Neural cell (in vitro differentiated cells): ENCODE data around the gene SND1. TPM values are rescaled to one million over a fixed set of nuclear protein-coding genes. Genes with fewer than 3 reads are reported as not detected.

Source experiments
- H2AFZ ChIP-seq: fragments of 200-600, 300-800 bp; sonication (generic), shearing (Covaris generic); 2 replicates; pipeline ENCODE4 v1.6.0; 2014; ENCODE audit warnings: low read depth, mild to moderate bottlenecking, antibody characterized with exemption, low read length, moderate library complexity
- H3F3A ChIP-seq: fragments of 200-600 bp; shearing (Covaris generic); 2 replicates; pipeline ENCODE4 v1.6.1; 2016; ENCODE audit warnings: mild to moderate bottlenecking, moderate library complexity, mixed read lengths, antibody characterized with exemption, low read length; ENCODE audit not compliant: insufficient read depth, poor library complexity, severe bottlenecking
- H3K27ac ChIP-seq: fragments of 200-600, 300-800 bp; sonication (generic), shearing (Covaris generic); 2 replicates; pipeline ENCODE4 v1.5.1; 2014; ENCODE audit warnings: mild to moderate bottlenecking, low read length, moderate library complexity
- H3K27me3 ChIP-seq: fragments of 300-800, 200-600 bp; sonication (generic), shearing (Covaris generic); 2 replicates; pipeline ENCODE4 v1.6.0; 2014; ENCODE audit warnings: mild to moderate bottlenecking, low read depth, low read length, moderate library complexity; ENCODE audit not compliant: insufficient read depth
- H3K36me3 ChIP-seq: fragments of 300-800, 200-600 bp; sonication (generic), shearing (Covaris generic); 2 replicates; pipeline ENCODE4 v1.5.1; 2014; ENCODE audit warnings: mild to moderate bottlenecking, antibody characterized with exemption, low read length, moderate library complexity; ENCODE audit not compliant: insufficient read depth
- H3K4me2 ChIP-seq: fragments of 300-800, 200-600 bp; sonication (generic), shearing (Covaris generic); 2 replicates; pipeline ENCODE4 v1.6.0; 2014; ENCODE audit warnings: mild to moderate bottlenecking, low read length
- H3K4me3 ChIP-seq: fragments of 300-800, 200-600 bp; sonication (generic), shearing (Covaris generic); 2 replicates; pipeline ENCODE4 v1.5.1; 2014; ENCODE audit warnings: mild to moderate bottlenecking, low read length, moderate library complexity
- H3K79me2 ChIP-seq: fragments of 200-600 bp; shearing (Covaris generic); replicated peaks from 2 replicates; pipeline ENCODE4 v1.6.0; 2014; ENCODE audit warnings: mild to moderate bottlenecking, low read length, moderate library complexity; ENCODE audit not compliant: insufficient read depth
- H3K9ac ChIP-seq: fragments of 300-800, 200-600 bp; sonication (generic), shearing (Covaris generic); 2 replicates; pipeline ENCODE4 v1.6.1; 2016; ENCODE audit warnings: mild to moderate bottlenecking, low read length, mixed read lengths
- H3K9me2 ChIP-seq: fragments of 200-600 bp; shearing (Covaris generic); 2 replicates; pipeline ENCODE4 v1.6.1; 2016; ENCODE audit warnings: mild to moderate bottlenecking, low read length, mixed read lengths; ENCODE audit not compliant: insufficient read depth
- H3K9me3 ChIP-seq: fragments of 200-600, 300-800 bp; sonication (generic), shearing (Covaris generic); 2 replicates; pipeline ENCODE4 v1.6.1; 2016; ENCODE audit warnings: mild to moderate bottlenecking, mixed run types, low read length, moderate library complexity, mixed read lengths
- H4K20me1 ChIP-seq: fragments of 200-600 bp; shearing (Covaris generic); 2 replicates; pipeline ENCODE4 v1.6.1; 2016; ENCODE audit warnings: mild to moderate bottlenecking, mixed run types; ENCODE audit not compliant: insufficient read depth
- CTCF ChIP-seq: fragments of 450-650 bp; IDR thresholded peaks from 2 replicates; pipeline ENCODE4 v1.5.1; 2014; ENCODE audit warnings: antibody characterized with exemption, mild to moderate bottlenecking, moderate library complexity; ENCODE audit not compliant: poor library complexity, severe bottlenecking
- EP300 ChIP-seq: fragments of 450-650 bp; conservative IDR thresholded peaks from 2 replicates; pipeline ENCODE4 v1.6.1; 2014; ENCODE audit warnings: antibody characterized with exemption, mild to moderate bottlenecking, moderate library complexity; ENCODE audit not compliant: poor library complexity, severe bottlenecking
- EZH2 ChIP-seq: fragments of 200-600, 300-800 bp; shearing (Covaris generic), sonication (generic); IDR thresholded peaks from 2 replicates; pipeline ENCODE4 v1.6.1; 2014; ENCODE audit warnings: antibody characterized with exemption, low read length, borderline replicate concordance, mild to moderate bottlenecking; ENCODE audit not compliant: insufficient read depth, poor library complexity, severe bottlenecking
- MXI1 ChIP-seq: fragments of 450-650 bp; conservative IDR thresholded peaks from 2 replicates; pipeline ENCODE4 v1.6.1; 2014; ENCODE audit warnings: antibody characterized with exemption, mild to moderate bottlenecking; ENCODE audit not compliant: poor library complexity, severe bottlenecking
- POLR2AphosphoS5 ChIP-seq: IDR thresholded peaks from 2 replicates; pipeline ENCODE4 v1.6.1; 2012
- RAD21 ChIP-seq: fragments of 450-650 bp; conservative IDR thresholded peaks from 2 replicates; pipeline ENCODE4 v1.6.1; 2014; ENCODE audit warnings: antibody characterized with exemption, mild to moderate bottlenecking, moderate library complexity
- SMC3 ChIP-seq: fragments of 450-650 bp; conservative IDR thresholded peaks from 2 replicates; pipeline ENCODE4 v1.6.1; 2014; ENCODE audit warnings: antibody characterized with exemption, mild to moderate bottlenecking, moderate library complexity; ENCODE audit not compliant: poor library complexity
- TAF1 ChIP-seq: IDR thresholded peaks from 2 replicates; pipeline ENCODE4 v1.6.1; 2012; ENCODE audit warnings: low read depth
- polyA plus RNA-seq: library from polyadenylated mRNA; depleted of rRNA; stranded (reverse); fragments of >200 nt; gene quantifications from 2 replicates; pipeline ENCODE4 v1.2.3, GENCODE V29; 2014
- TF ChIP-seq, protein P1 (sequence below): IDR thresholded peaks from 2 replicates; pipeline ENCODE4 v1.6.1; 2012; ENCODE audit warnings: borderline replicate concordance

SND1 gene
- polyA plus RNA-seq, 1 donor from 2014 or later = 37.4 TPM

GRCh38 chr7:127755521-127755920 lies 103.5 kb downstream of the SND1 start:
- Histone ChIP-seq H3K9me3 (no peaks in the 10 kb centered on the region), H3K27me3 (no peaks in the 10 kb centered on the region), H3K79me2 (no peaks in the 10 kb centered on the region), H3K27ac (no peak overlapping the region), H3K36me3 (no peaks in the 10 kb centered on the region), H3K4me3 (peak overlapping the region; percentile 46), H4K20me1 (no peaks in the 10 kb centered on the region), H3F3A (no peaks in the 10 kb centered on the region), H2AFZ (no peak overlapping the region), H3K9ac (peak overlapping the region; percentile 7), H3K9me2 (no peaks in the 10 kb centered on the region), H3K4me2 (peak overlapping the region; percentile 48)
- TF ChIP-seq CTCF = no peak
- TF ChIP-seq SMC3 = no peak
- no peak for TF ChIP-seq MXI1
- TF ChIP-seq, protein P1, sequence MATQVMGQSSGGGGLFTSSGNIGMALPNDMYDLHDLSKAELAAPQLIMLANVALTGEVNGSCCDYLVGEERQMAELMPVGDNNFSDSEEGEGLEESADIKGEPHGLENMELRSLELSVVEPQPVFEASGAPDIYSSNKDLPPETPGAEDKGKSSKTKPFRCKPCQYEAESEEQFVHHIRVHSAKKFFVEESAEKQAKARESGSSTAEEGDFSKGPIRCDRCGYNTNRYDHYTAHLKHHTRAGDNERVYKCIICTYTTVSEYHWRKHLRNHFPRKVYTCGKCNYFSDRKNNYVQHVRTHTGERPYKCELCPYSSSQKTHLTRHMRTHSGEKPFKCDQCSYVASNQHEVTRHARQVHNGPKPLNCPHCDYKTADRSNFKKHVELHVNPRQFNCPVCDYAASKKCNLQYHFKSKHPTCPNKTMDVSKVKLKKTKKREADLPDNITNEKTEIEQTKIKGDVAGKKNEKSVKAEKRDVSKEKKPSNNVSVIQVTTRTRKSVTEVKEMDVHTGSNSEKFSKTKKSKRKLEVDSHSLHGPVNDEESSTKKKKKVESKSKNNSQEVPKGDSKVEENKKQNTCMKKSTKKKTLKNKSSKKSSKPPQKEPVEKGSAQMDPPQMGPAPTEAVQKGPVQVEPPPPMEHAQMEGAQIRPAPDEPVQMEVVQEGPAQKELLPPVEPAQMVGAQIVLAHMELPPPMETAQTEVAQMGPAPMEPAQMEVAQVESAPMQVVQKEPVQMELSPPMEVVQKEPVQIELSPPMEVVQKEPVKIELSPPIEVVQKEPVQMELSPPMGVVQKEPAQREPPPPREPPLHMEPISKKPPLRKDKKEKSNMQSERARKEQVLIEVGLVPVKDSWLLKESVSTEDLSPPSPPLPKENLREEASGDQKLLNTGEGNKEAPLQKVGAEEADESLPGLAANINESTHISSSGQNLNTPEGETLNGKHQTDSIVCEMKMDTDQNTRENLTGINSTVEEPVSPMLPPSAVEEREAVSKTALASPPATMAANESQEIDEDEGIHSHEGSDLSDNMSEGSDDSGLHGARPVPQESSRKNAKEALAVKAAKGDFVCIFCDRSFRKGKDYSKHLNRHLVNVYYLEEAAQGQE = no peak
- no peak for TF ChIP-seq EZH2
- TF ChIP-seq EP300 = peak; percentile 10
- no peak for TF ChIP-seq TAF1
- TF ChIP-seq POLR2AphosphoS5 = peak; percentile 41

DNA sequence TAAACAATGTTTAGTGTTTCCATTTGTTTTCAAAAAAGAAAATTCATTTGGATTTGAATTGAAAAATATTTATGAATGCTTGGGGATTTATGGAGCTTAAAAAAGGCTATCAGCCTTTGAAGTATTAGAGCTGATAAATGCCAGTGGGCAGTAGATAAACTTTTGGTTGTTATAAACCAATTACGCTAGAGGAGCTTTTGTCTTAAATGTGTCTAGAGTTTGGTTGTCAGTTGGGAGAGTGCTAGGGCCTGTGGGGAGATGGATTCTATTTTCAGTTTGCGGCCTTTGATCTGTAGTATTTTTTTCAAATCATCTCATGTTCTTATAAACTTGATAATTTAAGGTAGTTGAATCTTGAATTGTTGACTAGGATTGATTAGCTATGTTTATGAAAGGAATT lies 104.0 kb downstream of the SND1 start:
- Histone ChIP-seq H2AFZ (no peak overlapping the region), H3K36me3 (no peaks in the 10 kb centered on the region), H3K4me3 (peak overlapping the region; percentile 46), H3K27me3 (no peaks in the 10 kb centered on the region), H3K9me2 (no peaks in the 10 kb centered on the region), H3K9me3 (no peaks in the 10 kb centered on the region), H4K20me1 (no peaks in the 10 kb centered on the region), H3K27ac (no peak overlapping the region), H3F3A (no peaks in the 10 kb centered on the region), H3K79me2 (no peaks in the 10 kb centered on the region), H3K9ac (peak overlapping the region; percentile 7), H3K4me2 (peak overlapping the region; percentile 48)
- no peak for TF ChIP-seq TAF1
- TF ChIP-seq RAD21 = no peak
- TF ChIP-seq POLR2AphosphoS5 = no peak
- no peak for TF ChIP-seq SMC3
- TF ChIP-seq EP300 = no peak
- TF ChIP-seq, protein P1 = no peak
- TF ChIP-seq EZH2 = no peak
- TF ChIP-seq MXI1 = no peak
- TF ChIP-seq CTCF = no peak
